ENCODE results near the gene C1R.
"Not testable (repeated sequence)": the region's sequence is repeated elsewhere in the genome, so short reads cannot be mapped to it uniquely, and the experiment has no call there.

GRCh38 chr12:7049973-7050372, 42.3 kb downstream of the C1R start:
- TF ChIP-seq, protein P1, sequence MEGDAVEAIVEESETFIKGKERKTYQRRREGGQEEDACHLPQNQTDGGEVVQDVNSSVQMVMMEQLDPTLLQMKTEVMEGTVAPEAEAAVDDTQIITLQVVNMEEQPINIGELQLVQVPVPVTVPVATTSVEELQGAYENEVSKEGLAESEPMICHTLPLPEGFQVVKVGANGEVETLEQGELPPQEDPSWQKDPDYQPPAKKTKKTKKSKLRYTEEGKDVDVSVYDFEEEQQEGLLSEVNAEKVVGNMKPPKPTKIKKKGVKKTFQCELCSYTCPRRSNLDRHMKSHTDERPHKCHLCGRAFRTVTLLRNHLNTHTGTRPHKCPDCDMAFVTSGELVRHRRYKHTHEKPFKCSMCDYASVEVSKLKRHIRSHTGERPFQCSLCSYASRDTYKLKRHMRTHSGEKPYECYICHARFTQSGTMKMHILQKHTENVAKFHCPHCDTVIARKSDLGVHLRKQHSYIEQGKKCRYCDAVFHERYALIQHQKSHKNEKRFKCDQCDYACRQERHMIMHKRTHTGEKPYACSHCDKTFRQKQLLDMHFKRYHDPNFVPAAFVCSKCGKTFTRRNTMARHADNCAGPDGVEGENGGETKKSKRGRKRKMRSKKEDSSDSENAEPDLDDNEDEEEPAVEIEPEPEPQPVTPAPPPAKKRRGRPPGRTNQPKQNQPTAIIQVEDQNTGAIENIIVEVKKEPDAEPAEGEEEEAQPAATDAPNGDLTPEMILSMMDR (IDR thresholded peaks at IDR 0.05; ENCODE audit: low read depth, low read length) = not testable (repeated sequence)
- TF ChIP-seq EZH2phosphoT487 (IDR thresholded peaks at IDR 0.05; ENCODE audit: low read depth) = not testable (repeated sequence)
